ENCODE measurements around the gene EXD1.

Gene EXD1

DNA sequence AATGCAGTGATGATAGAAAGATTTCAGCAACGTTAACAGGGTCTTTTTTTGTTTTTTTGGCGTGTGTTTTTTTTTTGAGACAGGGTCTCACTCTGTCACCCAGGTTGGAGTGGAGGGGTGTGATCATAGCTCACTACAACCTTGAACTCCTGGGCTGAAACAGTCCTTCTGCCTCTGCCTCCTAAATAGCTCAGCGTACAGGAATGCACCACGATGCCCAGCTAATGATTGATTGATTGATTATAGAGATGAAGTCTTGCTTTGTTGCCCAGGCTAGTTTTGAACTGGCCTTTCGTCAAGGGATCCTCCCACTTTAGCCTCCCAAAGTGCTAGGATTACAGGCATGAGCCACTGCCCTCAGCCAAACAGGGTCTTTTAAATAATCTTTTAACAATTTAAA, 7.5 kb upstream of the EXD1 start:
- TF ChIP-seq FOXP2 (optimal IDR thresholded peaks at IDR 0.05; ENCODE audit: borderline replicate concordance, extremely low read depth, extremely low read length, insufficient read depth) (no peak), POLR2AphosphoS5 (IDR thresholded peaks at IDR 0.05; ENCODE audit: low read depth, low read length) (no peak), TAF1 (IDR thresholded peaks at IDR 0.05; ENCODE audit: borderline replicate concordance, insufficient read depth, low read length) (no peak), SIN3A (IDR thresholded peaks at IDR 0.05; ENCODE audit: borderline replicate concordance, insufficient read depth, low read length) (no peak)
- TF ChIP-seq, protein P1, sequence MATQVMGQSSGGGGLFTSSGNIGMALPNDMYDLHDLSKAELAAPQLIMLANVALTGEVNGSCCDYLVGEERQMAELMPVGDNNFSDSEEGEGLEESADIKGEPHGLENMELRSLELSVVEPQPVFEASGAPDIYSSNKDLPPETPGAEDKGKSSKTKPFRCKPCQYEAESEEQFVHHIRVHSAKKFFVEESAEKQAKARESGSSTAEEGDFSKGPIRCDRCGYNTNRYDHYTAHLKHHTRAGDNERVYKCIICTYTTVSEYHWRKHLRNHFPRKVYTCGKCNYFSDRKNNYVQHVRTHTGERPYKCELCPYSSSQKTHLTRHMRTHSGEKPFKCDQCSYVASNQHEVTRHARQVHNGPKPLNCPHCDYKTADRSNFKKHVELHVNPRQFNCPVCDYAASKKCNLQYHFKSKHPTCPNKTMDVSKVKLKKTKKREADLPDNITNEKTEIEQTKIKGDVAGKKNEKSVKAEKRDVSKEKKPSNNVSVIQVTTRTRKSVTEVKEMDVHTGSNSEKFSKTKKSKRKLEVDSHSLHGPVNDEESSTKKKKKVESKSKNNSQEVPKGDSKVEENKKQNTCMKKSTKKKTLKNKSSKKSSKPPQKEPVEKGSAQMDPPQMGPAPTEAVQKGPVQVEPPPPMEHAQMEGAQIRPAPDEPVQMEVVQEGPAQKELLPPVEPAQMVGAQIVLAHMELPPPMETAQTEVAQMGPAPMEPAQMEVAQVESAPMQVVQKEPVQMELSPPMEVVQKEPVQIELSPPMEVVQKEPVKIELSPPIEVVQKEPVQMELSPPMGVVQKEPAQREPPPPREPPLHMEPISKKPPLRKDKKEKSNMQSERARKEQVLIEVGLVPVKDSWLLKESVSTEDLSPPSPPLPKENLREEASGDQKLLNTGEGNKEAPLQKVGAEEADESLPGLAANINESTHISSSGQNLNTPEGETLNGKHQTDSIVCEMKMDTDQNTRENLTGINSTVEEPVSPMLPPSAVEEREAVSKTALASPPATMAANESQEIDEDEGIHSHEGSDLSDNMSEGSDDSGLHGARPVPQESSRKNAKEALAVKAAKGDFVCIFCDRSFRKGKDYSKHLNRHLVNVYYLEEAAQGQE (IDR thresholded peaks at IDR 0.05; ENCODE audit: insufficient read depth in 1 of 2, low read depth in 2 of 2, low read length in 2 of 2), result no peak

DNA sequence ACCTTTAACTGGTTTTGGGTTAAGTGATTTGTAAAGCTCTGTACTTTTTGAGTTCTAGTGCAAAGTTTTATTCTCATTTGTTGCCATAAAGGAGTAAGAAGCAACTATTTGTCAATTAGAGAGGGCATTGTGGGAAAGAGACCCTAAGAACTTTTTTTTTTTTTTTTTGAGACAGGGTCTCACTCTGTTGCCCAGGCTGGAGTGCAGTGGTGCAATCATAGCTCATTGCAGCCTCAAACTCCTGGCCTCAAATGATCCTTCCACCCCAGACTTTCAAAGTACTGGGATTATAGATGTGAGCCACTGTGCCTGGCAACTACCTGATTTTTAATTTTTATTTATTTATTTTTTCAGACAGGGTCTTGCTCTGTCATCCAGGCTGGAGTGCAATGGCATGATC, 5.4 kb upstream of the EXD1 start:
- TF ChIP-seq TAF1 (IDR thresholded peaks at IDR 0.05; ENCODE audit: borderline replicate concordance, insufficient read depth, low read length) (no peak), POLR2AphosphoS5 (IDR thresholded peaks at IDR 0.05; ENCODE audit: low read depth, low read length) (no peak), FOXP2 (optimal IDR thresholded peaks at IDR 0.05; ENCODE audit: borderline replicate concordance, extremely low read depth, extremely low read length, insufficient read depth) (no peak), SIN3A (IDR thresholded peaks at IDR 0.05; ENCODE audit: borderline replicate concordance, insufficient read depth, low read length) (no peak)
- TF ChIP-seq, protein P1 (IDR thresholded peaks at IDR 0.05; ENCODE audit: insufficient read depth in 1 of 2, low read depth in 2 of 2, low read length in 2 of 2), result no peak

DNA sequence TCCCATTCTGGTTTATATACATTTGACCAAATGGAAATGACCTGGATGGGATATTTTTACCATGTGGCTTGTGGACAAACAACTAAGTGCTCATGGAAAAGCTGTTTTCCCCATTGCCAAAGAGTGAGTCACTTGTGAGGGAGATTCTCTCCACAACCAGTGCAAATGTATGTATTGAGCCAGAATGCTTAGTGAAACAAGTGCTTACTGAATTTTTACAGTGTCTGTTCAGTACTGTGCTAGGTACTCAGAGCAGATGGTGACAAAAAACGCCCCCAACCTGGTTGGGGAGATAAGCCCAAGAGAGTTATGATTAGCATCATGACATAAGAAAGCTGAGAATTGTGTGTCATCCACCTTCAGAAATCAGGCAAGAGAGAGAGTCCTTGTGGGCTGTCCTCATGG, 2.8 kb upstream of the EXD1 start:
- TF ChIP-seq, protein P1 (IDR thresholded peaks at IDR 0.05; ENCODE audit: insufficient read depth in 1 of 2, low read depth in 2 of 2, low read length in 2 of 2), result no peak
- no peak for TF ChIP-seq SIN3A (IDR thresholded peaks at IDR 0.05; ENCODE audit: borderline replicate concordance, insufficient read depth, low read length)
- TF ChIP-seq TAF1 (IDR thresholded peaks at IDR 0.05; ENCODE audit: borderline replicate concordance, insufficient read depth, low read length), result no peak
- no peak for TF ChIP-seq POLR2AphosphoS5 (IDR thresholded peaks at IDR 0.05; ENCODE audit: low read depth, low read length)
- no peak for TF ChIP-seq FOXP2 (optimal IDR thresholded peaks at IDR 0.05; ENCODE audit: borderline replicate concordance, extremely low read depth, extremely low read length, insufficient read depth)

DNA sequence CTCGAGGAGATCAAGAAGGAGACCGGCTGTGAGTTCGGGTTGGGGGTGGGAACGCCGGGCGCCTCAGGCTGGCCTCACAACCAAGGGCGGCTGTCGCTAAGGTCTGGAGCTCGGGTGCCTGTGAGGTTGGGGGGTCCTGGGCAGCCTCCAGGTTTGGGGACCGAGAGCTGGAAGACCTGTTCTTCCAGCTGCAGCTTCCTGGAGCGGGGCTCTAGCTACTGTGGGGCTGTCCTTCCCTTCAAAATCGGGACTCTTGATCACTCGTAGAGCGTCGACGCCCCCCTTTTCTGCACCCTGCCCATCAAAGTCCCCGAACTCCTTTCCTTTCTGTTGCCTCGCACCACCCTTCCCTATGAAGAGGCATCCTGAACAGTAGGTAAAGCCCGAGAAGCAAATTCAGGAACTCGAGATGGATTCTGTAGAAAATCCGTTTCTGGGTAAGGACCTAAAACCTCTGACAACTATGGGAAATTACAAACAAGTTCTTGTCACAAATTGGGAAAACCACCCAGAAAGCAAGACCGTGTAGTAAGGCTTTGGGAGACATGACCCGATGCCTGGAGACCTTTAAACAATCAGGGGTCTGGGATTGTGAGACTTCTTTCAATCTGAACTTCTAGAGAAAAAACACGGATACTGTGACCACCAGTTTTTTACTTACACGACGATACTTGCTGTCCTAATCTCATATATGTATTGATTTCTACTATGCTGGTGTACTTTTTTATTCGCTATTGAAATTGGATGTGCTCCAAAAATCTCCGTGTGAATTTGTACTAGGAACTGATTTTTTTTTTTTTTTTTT, 1.1 kb upstream of the EXD1 start:
- TF ChIP-seq SIN3A (IDR thresholded peaks at IDR 0.05; ENCODE audit: borderline replicate concordance, insufficient read depth, low read length) (no peak), TAF1 (IDR thresholded peaks at IDR 0.05; ENCODE audit: borderline replicate concordance, insufficient read depth, low read length) (no peak), POLR2AphosphoS5 (IDR thresholded peaks at IDR 0.05; ENCODE audit: low read depth, low read length) (no peak; the same call in 1 of the 2 replicates), FOXP2 (optimal IDR thresholded peaks at IDR 0.05; ENCODE audit: borderline replicate concordance, extremely low read depth, extremely low read length, insufficient read depth) (no peak)
- TF ChIP-seq, protein P1 (IDR thresholded peaks at IDR 0.05; ENCODE audit: insufficient read depth in 1 of 2, low read depth in 2 of 2, low read length in 2 of 2), result no peak
